Measurements from ENCODE around the gene SPTB. TPM values are rescaled to one million over a fixed set of nuclear protein-coding genes. Genes with fewer than 3 reads are reported as not detected.

SPTB gene
- polyA plus RNA-seq, 1 experiment: 0.01 TPM

DNA sequence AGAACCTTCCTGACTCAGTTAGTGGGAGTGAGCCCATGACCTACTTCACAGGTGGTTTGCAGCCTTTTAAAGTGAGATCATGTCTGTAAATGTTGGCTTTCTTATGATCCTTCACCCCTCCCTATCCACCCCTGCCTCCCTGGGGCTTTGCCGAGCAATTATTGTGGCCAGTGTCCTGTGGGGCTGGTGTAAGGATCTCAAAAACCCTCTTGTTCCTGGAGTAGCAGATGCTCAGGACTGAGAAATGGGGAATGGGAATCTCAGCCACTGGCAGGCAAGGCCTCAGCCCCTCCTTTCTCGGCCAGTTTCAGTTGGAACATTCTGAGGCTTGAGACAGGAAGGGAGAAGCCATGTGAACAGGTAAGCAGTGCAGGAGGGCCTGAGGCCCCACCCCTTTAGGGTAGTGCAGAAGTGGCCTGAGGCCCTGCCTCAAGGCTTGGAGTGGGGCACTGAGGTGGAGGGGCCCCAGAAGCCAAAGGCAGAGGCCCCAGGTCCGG, 121.6 kb downstream of the SPTB start:
- CTCF ChIA-PET: no interaction called here
- Histone ChIP-seq H3K4me3 (ENCODE audit: low read depth, low read length) (no peak overlapping the region), H3K27ac (ENCODE audit: low read depth, low read length) (peak overlapping the region; percentile 91), H3K9me3 (ENCODE audit: control insufficient read depth, insufficient read depth, low read length) (no peaks in the 10 kb centered on the region; the same call in none of the 2 replicates), H3K27me3 (ENCODE audit: control insufficient read depth, insufficient read depth, low read length) (peaks cover 4% of the 10 kb centered on the region)
- TF ChIP-seq, protein P1, sequence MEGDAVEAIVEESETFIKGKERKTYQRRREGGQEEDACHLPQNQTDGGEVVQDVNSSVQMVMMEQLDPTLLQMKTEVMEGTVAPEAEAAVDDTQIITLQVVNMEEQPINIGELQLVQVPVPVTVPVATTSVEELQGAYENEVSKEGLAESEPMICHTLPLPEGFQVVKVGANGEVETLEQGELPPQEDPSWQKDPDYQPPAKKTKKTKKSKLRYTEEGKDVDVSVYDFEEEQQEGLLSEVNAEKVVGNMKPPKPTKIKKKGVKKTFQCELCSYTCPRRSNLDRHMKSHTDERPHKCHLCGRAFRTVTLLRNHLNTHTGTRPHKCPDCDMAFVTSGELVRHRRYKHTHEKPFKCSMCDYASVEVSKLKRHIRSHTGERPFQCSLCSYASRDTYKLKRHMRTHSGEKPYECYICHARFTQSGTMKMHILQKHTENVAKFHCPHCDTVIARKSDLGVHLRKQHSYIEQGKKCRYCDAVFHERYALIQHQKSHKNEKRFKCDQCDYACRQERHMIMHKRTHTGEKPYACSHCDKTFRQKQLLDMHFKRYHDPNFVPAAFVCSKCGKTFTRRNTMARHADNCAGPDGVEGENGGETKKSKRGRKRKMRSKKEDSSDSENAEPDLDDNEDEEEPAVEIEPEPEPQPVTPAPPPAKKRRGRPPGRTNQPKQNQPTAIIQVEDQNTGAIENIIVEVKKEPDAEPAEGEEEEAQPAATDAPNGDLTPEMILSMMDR (IDR thresholded peaks at IDR 0.05; ENCODE audit: low read depth, low read length): no peak
- POLR2A ChIA-PET: interaction anchor here (0.8 to 1.3 kb wide), 2 partner anchors 54 to 147 kb away, joined by 6 to 10 read pairs; partner anchors contain the start of gene PLEKHG3
- DNase-seq (ENCODE audit: low read depth, low spot score): no peak

DNA sequence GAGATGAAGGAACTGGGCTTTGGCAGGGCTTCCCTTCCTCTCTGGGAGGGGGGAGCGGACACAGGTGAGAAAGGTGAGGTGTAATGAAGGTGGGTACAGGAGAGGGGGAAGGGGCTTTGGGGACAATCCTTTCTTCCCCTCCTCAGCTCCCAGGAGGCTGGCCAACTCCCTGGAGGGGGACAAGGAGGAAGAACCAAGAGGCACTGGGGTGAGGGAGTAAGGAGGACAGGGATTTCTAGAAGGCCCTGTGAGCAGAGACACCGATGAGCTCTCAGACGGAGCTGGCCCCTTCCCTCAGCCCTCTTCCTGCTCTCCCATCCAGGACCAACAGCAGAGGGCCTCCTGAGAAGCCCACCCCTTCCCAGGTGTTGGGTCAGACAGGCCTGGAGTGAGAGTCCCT, 122.1 kb downstream of the SPTB start:
- POLR2A ChIA-PET: no interaction called here
- Histone ChIP-seq H3K27ac (ENCODE audit: low read depth, low read length) (peak overlapping the region; percentile 39), H3K9me3 (ENCODE audit: control insufficient read depth, insufficient read depth, low read length) (no peaks in the 10 kb centered on the region; the same call in none of the 2 replicates), H3K27me3 (ENCODE audit: control insufficient read depth, insufficient read depth, low read length) (peaks cover 4% of the 10 kb centered on the region), H3K4me3 (ENCODE audit: low read depth, low read length) (no peak overlapping the region)
- CTCF ChIA-PET: interaction anchor here (1.0 kb wide), 1 partner anchor 86 kb away, joined by 3 read pairs; no protein-coding TSS in a partner anchor
- no peak for DNase-seq (ENCODE audit: low read depth, low spot score)
- TF ChIP-seq, protein P1 (IDR thresholded peaks at IDR 0.05; ENCODE audit: low read depth, low read length): no peak

DNA sequence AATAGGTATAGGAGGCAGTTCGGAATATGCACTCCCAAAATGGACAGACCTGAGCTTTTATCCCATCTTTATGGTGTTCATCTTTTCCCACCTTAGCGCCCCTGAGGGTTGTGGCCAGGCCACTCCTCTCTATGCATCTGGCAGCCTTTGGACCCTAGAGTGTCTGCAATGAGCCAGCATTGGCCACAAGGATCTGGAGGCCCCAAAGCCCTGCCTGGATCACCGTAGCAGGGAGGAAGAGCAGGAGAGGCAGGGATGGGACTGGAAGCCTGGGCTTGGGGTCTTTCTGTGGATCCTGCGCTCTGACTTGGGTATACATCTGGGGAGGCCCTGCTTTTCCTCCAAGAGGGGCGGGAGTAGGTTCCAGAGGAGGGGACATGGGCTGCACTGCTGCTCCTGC, 123.0 kb downstream of the SPTB start:
- ChIA-PET CTCF (interaction anchor here (1.0 kb wide), 1 partner anchor 85 kb away, joined by 3 read pairs; no protein-coding TSS in a partner anchor), POLR2A (no interaction called here)
- Histone ChIP-seq H3K27ac (ENCODE audit: low read depth, low read length) (no peak overlapping the region), H3K4me3 (ENCODE audit: low read depth, low read length) (no peak overlapping the region), H3K27me3 (ENCODE audit: control insufficient read depth, insufficient read depth, low read length) (peaks cover 4% of the 10 kb centered on the region), H3K9me3 (ENCODE audit: control insufficient read depth, insufficient read depth, low read length) (no peaks in the 10 kb centered on the region; the same call in none of the 2 replicates)
- DNase-seq (ENCODE audit: low read depth, low spot score): no peak
- TF ChIP-seq, protein P1 (IDR thresholded peaks at IDR 0.05; ENCODE audit: low read depth, low read length): no peak

DNA sequence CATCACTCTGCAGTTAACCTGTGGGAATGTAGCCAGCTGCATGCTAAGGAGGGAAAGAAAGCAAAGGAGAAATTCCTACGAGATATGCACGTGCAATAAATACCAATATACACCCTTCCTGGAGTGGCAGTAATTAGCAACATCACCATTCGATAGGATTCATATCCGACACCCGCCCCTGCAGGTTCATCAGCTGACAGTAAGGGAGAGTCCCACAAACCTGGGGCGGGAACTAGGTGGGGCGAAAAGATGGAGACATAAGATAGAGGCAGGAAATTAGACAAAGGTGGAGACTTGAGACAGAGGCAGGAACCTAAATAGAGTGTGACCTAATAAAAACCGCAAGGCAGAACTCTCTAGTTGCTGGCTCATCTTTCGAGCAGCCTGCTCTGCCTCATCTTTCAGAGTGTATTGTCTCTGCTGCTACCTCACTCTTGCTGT, 123.9 kb downstream of the SPTB start:
- no peak for DNase-seq (ENCODE audit: low read depth, low spot score)
- Histone ChIP-seq H3K9me3 (ENCODE audit: control insufficient read depth, insufficient read depth, low read length) (no peaks in the 10 kb centered on the region; the same call in none of the 2 replicates), H3K27me3 (ENCODE audit: control insufficient read depth, insufficient read depth, low read length) (peaks cover 4% of the 10 kb centered on the region), H3K4me3 (ENCODE audit: low read depth, low read length) (no peak overlapping the region), H3K27ac (ENCODE audit: low read depth, low read length) (no peak overlapping the region)
- TF ChIP-seq, protein P1 (IDR thresholded peaks at IDR 0.05; ENCODE audit: low read depth, low read length): no peak
- CTCF ChIA-PET: no interaction called here
- POLR2A ChIA-PET: no interaction called here

DNA sequence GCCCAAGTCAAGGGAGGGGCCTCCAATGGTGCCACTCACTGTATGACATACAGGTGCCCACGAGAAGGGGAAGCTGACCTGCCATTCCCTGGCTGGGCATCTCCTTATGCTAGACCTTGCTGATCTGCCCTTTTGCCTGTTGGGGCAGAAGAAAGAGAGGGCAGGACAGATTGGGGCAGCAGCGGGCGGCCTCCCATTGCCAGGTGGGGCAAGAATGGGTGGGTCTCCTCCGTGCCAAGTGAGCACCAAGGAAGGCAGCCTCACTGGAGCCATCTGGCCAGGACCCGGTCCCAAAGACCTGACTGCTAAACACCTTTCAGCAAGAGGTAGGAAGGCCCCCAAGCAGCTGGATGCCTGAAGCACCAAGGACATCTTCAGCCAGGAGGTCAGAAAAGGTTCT, 125.0 kb downstream of the SPTB start:
- no peak for DNase-seq (ENCODE audit: low read depth, low spot score)
- H3K4me3 ChIP-seq (ENCODE audit: low read depth, low read length): no peak overlapping the region
- ChIA-PET CTCF (no interaction called here), POLR2A (no interaction called here)
- H3K27me3 ChIP-seq (ENCODE audit: control insufficient read depth, insufficient read depth, low read length): peaks cover 2% of the 10 kb centered on the region
- H3K9me3 ChIP-seq (ENCODE audit: control insufficient read depth, insufficient read depth, low read length): no peaks in the 10 kb centered on the region; the same call in none of the 2 replicates
- no peak overlapping the region for H3K27ac ChIP-seq (ENCODE audit: low read depth, low read length)
- TF ChIP-seq, protein P1 (IDR thresholded peaks at IDR 0.05; ENCODE audit: low read depth, low read length): no peak

All from AG04450 (cell line).